Osteocyte (in vitro differentiated cells): ENCODE data around the gene HHIPL2. TPM values are rescaled to one million over a fixed set of nuclear protein-coding genes. Genes with fewer than 3 reads are reported as not detected.

Experiments
- DNase-seq: peaks from one replicate; pipeline ENCODE4 v3.0.0; 2021; ENCODE audit warnings: mixed read lengths; ENCODE audit not compliant: unreplicated experiment; ENCODE audit errors: extremely low spot score
- H3K27ac Mint-ChIP-seq: one replicate; pipeline ENCODE4 v1.8.0; 2021; ENCODE audit warnings: mild to moderate bottlenecking, mixed read lengths; ENCODE audit not compliant: unreplicated experiment
- H3K27me3 Mint-ChIP-seq: one replicate; pipeline ENCODE4 v1.8.0; 2021; ENCODE audit warnings: mixed read lengths; ENCODE audit not compliant: unreplicated experiment
- H3K36me3 Mint-ChIP-seq: one replicate; pipeline ENCODE4 v1.8.0; 2021; ENCODE audit warnings: mixed read lengths; ENCODE audit not compliant: unreplicated experiment
- H3K4me1 Mint-ChIP-seq: one replicate; pipeline ENCODE4 v1.8.0; 2021; ENCODE audit warnings: mixed read lengths; ENCODE audit not compliant: unreplicated experiment
- H3K4me3 Mint-ChIP-seq: one replicate; pipeline ENCODE4 v1.8.0; 2021; ENCODE audit warnings: mild to moderate bottlenecking, moderate library complexity, mixed read lengths; ENCODE audit not compliant: unreplicated experiment
- H3K9me3 Mint-ChIP-seq: one replicate; pipeline ENCODE4 v1.8.0; 2021; ENCODE audit warnings: mixed read lengths; ENCODE audit not compliant: unreplicated experiment
- long read RNA-seq: library from polyadenylated mRNA; unstranded; transcript quantifications from one replicate; pipeline ENCODE4 v2.0.0, GENCODE V29; 2021
- total RNA-seq: library from RNA; stranded (reverse); gene quantifications from 2 replicates; pipeline ENCODE4 v1.2.1, GENCODE V29; 2021
- TF ChIP-seq, protein P1 (sequence below): fragments of 200-600 bp; sonication (generic); IDR thresholded peaks from 2 replicates; pipeline ENCODE4 v1.5.0; 2021; ENCODE audit warnings: antibody characterized with exemption, mild to moderate bottlenecking, moderate library complexity

The HHIPL2 gene
- 0.13 TPM in 1 of 2 replicates, not detected in the other for total RNA-seq
- long read RNA-seq, partial matches to known transcripts, result 0 of 1 reads
- long read RNA-seq, other reads (novel, unspliced or antisense), result 0 of 1 reads

GRCh38 chr1:222547944-222548671 is at the start of gene HHIPL2:
TSS of gene HHIPL2 (minus strand) at chr1:222548104. CDS start at chr1:222548044, 60 bp downstream.
- no peak for DNase-seq
- Mint-ChIP-seq H3K4me1 (peaks cover 19% of the 10 kb centered on the region), H3K27me3 (no peaks in the 10 kb centered on the region), H3K27ac (peak within 1 kb of the TSS; percentile 82), H3K36me3 (no peaks in the 10 kb centered on the region), H3K9me3 (no peaks in the 10 kb centered on the region), H3K4me3 (peak within 1 kb of the TSS; percentile 27)
- TF ChIP-seq, protein P1, sequence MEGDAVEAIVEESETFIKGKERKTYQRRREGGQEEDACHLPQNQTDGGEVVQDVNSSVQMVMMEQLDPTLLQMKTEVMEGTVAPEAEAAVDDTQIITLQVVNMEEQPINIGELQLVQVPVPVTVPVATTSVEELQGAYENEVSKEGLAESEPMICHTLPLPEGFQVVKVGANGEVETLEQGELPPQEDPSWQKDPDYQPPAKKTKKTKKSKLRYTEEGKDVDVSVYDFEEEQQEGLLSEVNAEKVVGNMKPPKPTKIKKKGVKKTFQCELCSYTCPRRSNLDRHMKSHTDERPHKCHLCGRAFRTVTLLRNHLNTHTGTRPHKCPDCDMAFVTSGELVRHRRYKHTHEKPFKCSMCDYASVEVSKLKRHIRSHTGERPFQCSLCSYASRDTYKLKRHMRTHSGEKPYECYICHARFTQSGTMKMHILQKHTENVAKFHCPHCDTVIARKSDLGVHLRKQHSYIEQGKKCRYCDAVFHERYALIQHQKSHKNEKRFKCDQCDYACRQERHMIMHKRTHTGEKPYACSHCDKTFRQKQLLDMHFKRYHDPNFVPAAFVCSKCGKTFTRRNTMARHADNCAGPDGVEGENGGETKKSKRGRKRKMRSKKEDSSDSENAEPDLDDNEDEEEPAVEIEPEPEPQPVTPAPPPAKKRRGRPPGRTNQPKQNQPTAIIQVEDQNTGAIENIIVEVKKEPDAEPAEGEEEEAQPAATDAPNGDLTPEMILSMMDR, result no peak

- no peak for DNase-seq
- Mint-ChIP-seq H3K27me3 (peaks cover 37% of the 10 kb centered on the region), H3K4me3 (no peak overlapping the region), H3K9me3 (peaks cover 12% of the 10 kb centered on the region), H3K27ac (no peak overlapping the region), H3K4me1 (no peaks in the 10 kb centered on the region), H3K36me3 (no peaks in the 10 kb centered on the region)
- TF ChIP-seq, protein P1, result no peak
Observed at GRCh38 chr1:222596696-222597095, 48.8 kb upstream of the HHIPL2 start.

DNA sequence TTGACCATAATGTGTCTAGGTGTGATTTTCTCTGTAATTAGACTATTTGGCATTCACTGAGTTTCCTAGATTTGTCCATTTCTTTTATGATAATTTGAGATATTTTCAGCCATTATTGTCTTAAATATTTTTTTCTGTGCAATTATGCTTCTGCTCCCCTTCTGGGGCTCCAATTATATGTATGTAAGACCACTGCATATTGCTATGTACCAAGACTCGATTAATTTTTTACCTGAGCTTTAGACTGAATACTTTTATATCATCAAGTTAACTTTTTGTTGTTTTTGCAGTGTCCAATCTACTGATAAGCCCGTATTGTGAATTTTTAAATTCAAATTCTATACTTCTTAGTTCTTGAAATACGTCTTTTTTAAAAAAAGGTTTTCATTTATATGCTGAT is 46.9 kb upstream of the HHIPL2 start:
- peaks cover 10% of the 10 kb centered on the region for H3K4me1 Mint-ChIP-seq
- H3K36me3 Mint-ChIP-seq, result no peaks in the 10 kb centered on the region
- no peak overlapping the region for H3K4me3 Mint-ChIP-seq
- no peak overlapping the region for H3K27ac Mint-ChIP-seq
- peaks cover 12% of the 10 kb centered on the region for H3K9me3 Mint-ChIP-seq
- peaks cover 31% of the 10 kb centered on the region for H3K27me3 Mint-ChIP-seq
- DNase-seq, result no peak
- TF ChIP-seq, protein P1, result no peak

DNA sequence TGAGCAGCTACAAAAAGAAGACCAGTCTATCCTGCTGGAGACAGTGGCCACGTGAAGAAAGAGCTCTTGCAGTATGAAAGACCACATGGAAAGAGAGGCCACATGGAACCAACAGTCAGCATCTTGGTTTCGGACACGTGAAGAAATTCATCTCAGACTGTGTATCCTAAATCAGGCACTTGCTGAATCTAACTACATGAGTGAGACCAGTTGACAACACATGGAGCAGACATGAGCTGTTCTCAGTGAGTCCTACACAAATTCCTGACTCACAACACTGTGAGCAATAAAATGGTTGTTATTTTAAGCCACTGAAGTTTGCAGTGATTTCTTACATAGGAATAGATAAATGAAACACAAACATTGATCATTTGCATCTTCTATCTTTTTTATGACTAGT is 44.3 kb upstream of the HHIPL2 start:
- peaks cover 12% of the 10 kb centered on the region for H3K9me3 Mint-ChIP-seq
- no peak overlapping the region for H3K4me3 Mint-ChIP-seq
- TF ChIP-seq, protein P1, result no peak
- peaks cover 2% of the 10 kb centered on the region for H3K36me3 Mint-ChIP-seq
- peaks cover 25% of the 10 kb centered on the region for H3K4me1 Mint-ChIP-seq
- H3K27ac Mint-ChIP-seq, result no peak overlapping the region
- no peak for DNase-seq
- peaks cover 10% of the 10 kb centered on the region for H3K27me3 Mint-ChIP-seq

DNA sequence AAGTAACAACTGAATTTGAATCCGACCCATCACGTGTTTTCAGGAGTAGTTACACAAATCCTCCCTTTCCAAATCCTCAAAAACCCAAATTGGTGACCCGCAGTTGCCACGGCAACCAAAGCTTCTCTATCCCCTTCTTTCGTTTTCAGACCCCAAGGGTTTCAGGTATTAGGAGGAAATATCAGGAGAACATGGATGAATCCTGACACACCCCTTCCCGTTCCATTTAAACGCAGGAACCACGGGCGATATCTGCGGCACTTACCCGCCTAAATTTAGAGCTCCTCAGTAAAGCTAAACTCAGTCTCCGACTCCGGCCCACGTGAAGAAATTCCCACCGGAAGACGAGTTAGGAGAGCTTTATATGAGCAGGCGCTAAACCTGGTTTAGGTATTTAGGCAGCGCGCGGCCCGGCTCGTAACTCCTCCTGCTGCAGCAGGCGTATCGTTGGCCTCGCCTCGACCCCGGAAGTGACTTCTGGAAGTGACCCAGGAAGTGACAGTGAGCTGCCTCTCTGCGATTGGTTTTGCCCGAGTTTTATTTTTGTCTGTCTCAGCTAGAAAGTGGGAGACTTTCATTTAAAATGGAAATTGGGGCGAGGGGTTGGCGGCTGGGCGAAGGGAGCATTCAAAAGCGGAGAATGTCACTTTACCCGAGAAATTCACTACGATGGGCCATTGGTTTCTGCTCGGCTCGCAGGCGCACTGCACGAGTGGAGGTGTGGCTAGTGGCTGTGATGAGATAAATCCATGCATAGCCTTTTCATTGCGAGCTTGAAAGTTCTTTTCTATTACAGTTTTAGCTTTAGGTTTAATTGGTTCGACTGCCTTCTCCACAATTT is 41.8 kb upstream of the HHIPL2 start, which contains the start of gene TAF1A:
Gene TAF1A (minus strand): TSS at position 472 of the 841 bp plus-strand sequence.
- TF ChIP-seq, protein P1, result no peak
- peaks cover 25% of the 10 kb centered on the region for H3K4me1 Mint-ChIP-seq
- peaks cover 4% of the 10 kb centered on the region for H3K36me3 Mint-ChIP-seq
- peak within 1 kb of the TSS; percentile 95 for H3K27ac Mint-ChIP-seq
- DNase-seq, result no peak
- peaks cover 3% of the 10 kb centered on the region for H3K9me3 Mint-ChIP-seq
- peak within 1 kb of the TSS; percentile 96 for H3K4me3 Mint-ChIP-seq
- H3K27me3 Mint-ChIP-seq, result peaks cover 2% of the 10 kb centered on the region
